H1 (cell line): Measurements from ENCODE around the gene TMED9. TPM values are rescaled to one million over a fixed set of nuclear protein-coding genes. Genes with fewer than 3 reads are reported as not detected.

Experiments used
- CTCF ChIA-PET: fragments of 300-600 bp; sonication (Branson Sonifier 250); formaldehyde crosslinking; loops from one replicate; lab custom pipeline; 2021; ENCODE audit not compliant: partially characterized antibody; lab: Charles Lee
- POLR2A ChIA-PET: fragments of 300-600 bp; sonication (Branson Sonifier 250); formaldehyde crosslinking; loops from one replicate; lab custom pipeline; 2021; ENCODE audit warnings: inconsistent platforms; ENCODE audit not compliant: partially characterized antibody; lab: Charles Lee
- DNase-seq, 2 experiments: peaks; one replicate each; pipeline versions ENCODE4 v3.0.0 to v3.0.0-alpha.2; 2010 to 2022; ENCODE audit warnings: low spot score in 2 of 2, low read depth in 1 of 2, mixed read lengths in 1 of 2
- FAIRE-seq: peaks from 2 replicates; lab custom pipeline; 2011; peaks lifted over from hg19 to GRCh38; lab: Jason Lieb, UNC
- H2AFZ ChIP-seq: 2 replicates; pipeline ENCODE4 v1.8.1; 2012; ENCODE audit warnings: low read length, inconsistent platforms
- H2AK5ac ChIP-seq: 2 replicates; pipeline ENCODE4 v1.6.1; 2013; ENCODE audit warnings: low read depth, low read length
- H2BK120ac ChIP-seq: replicated peaks from 2 replicates; pipeline ENCODE3; 2013; ENCODE audit warnings: low read depth, low read length, inconsistent platforms
- H2BK12ac ChIP-seq: 2 replicates; pipeline ENCODE4 v1.6.1; 2013; ENCODE audit warnings: low read depth, low read length
- H2BK15ac ChIP-seq: 2 replicates; pipeline ENCODE4 v1.6.1; 2013; ENCODE audit warnings: low read length
- H2BK20ac ChIP-seq: 2 replicates; pipeline ENCODE4 v1.6.1; 2013; ENCODE audit warnings: low read length
- H2BK5ac ChIP-seq: 2 replicates; pipeline ENCODE4 v1.6.1; 2013; ENCODE audit warnings: low read depth, low read length
- H3K14ac ChIP-seq: 2 replicates; pipeline ENCODE4 v1.6.1; 2013; ENCODE audit warnings: inconsistent platforms; ENCODE audit not compliant: insufficient read length
- H3K18ac ChIP-seq: 2 replicates; pipeline ENCODE4 v1.6.1; 2013; ENCODE audit warnings: low read length; ENCODE audit errors: extremely low read depth
- H3K23ac ChIP-seq: 2 replicates; pipeline ENCODE4 v1.6.1; 2013; ENCODE audit warnings: inconsistent platforms; ENCODE audit not compliant: insufficient read length
- H3K23me2 ChIP-seq: 2 replicates; pipeline ENCODE4 v1.6.1; 2013; ENCODE audit warnings: low read depth, low read length
- H3K27ac ChIP-seq: 2 replicates; pipeline ENCODE4 v1.6.1; 2011; ENCODE audit warnings: low read depth, low read length, inconsistent platforms
- H3K27me3 ChIP-seq, 4 experiments: replicated peaks in 1 of 4; 1 replicate in 1 of 4; 2 replicates in 3 of 4; pipeline versions ENCODE4 v1.6.1 to v1.8.1; 2011 to 2013; ENCODE audit warnings: low read length in 3 of 4, mild to moderate bottlenecking in 3 of 4, inconsistent platforms in 2 of 4, mixed read lengths in 2 of 4, moderate library complexity in 1 of 4; ENCODE audit not compliant: control insufficient read depth in 3 of 4, insufficient read depth in 3 of 4; ENCODE audit errors: extremely low read depth in 1 of 4
- H3K36me3 ChIP-seq, 4 experiments: 2 replicates each; pipeline versions ENCODE4 v1.6.1 to v1.8.1; 2011 to 2013; ENCODE audit warnings: mild to moderate bottlenecking in 4 of 4, low read length in 3 of 4, moderate library complexity in 2 of 4, control low read depth in 1 of 4, inconsistent platforms in 1 of 4; ENCODE audit not compliant: insufficient read depth in 4 of 4, control insufficient read depth in 2 of 4
- H3K4ac ChIP-seq: replicated peaks from 2 replicates; pipeline ENCODE3; 2013; ENCODE audit warnings: low read length, low read depth, mixed read lengths, inconsistent platforms; ENCODE audit not compliant: insufficient read length
- H3K4me1 ChIP-seq, 4 experiments: replicated peaks in 1 of 4; 1 replicate in 1 of 4; 2 replicates in 3 of 4; pipeline versions ENCODE4 v1.6.1 to v1.8.1; 2011 to 2013; ENCODE audit warnings: low read length in 3 of 4, inconsistent platforms in 2 of 4, mixed read lengths in 1 of 4; ENCODE audit not compliant: insufficient read depth in 4 of 4, control insufficient read depth in 3 of 4
- H3K4me2 ChIP-seq, 2 experiments: 2 replicates each; pipeline versions ENCODE4 v1.6.1 to v1.8.1; 2011 to 2013; ENCODE audit warnings: low read depth in 2 of 2, low read length in 2 of 2, control low read depth in 1 of 2, inconsistent platforms in 1 of 2, mild to moderate bottlenecking in 1 of 2; ENCODE audit not compliant: insufficient read depth in 1 of 2
- H3K4me3 ChIP-seq, 4 experiments: fragments of 200-600, 300-600 bp in 1 of 4; sonication (generic), shearing (Covaris generic), sonication (Bioruptor Twin) in 1 of 4; 2 replicates each; pipeline versions ENCODE4 v1.5.1 to v1.8.1; 2011 to 2016; ENCODE audit warnings: low read length in 4 of 4, low read depth in 3 of 4, control low read depth in 2 of 4, inconsistent platforms in 2 of 4, mild to moderate bottlenecking in 2 of 4, mixed read lengths in 1 of 4, moderate library complexity in 1 of 4; ENCODE audit not compliant: insufficient read depth in 2 of 4; ENCODE audit errors: extremely low read depth in 1 of 4
- H3K56ac ChIP-seq: replicated peaks from 2 replicates; pipeline ENCODE3; 2013; ENCODE audit warnings: low read depth, mild to moderate bottlenecking, mixed read lengths, low read length, inconsistent platforms; ENCODE audit not compliant: insufficient read length
- H3K79me1 ChIP-seq: 2 replicates; pipeline ENCODE4 v1.6.1; 2013; ENCODE audit warnings: low read depth, low read length, control low read depth
- H3K79me2 ChIP-seq, 2 experiments: 2 replicates each; pipeline versions ENCODE4 v1.6.1 to v1.8.1; 2012 to 2013; ENCODE audit warnings: low read length in 2 of 2, mild to moderate bottlenecking in 2 of 2, inconsistent platforms in 1 of 2; ENCODE audit not compliant: insufficient read depth in 2 of 2, control insufficient read depth in 1 of 2
- H3K9ac ChIP-seq, 4 experiments: replicated peaks in 1 of 4; 1 replicate in 1 of 4; 2 replicates in 3 of 4; pipeline versions ENCODE4 v1.6.1 to v1.8.1; 2011 to 2013; ENCODE audit warnings: low read depth in 3 of 4, low read length in 3 of 4, control low read depth in 2 of 4, mild to moderate bottlenecking in 2 of 4, moderate library complexity in 2 of 4, inconsistent platforms in 1 of 4; ENCODE audit errors: extremely low read depth in 1 of 4
- H3K9me3 ChIP-seq, 2 experiments: 2 replicates each; pipeline versions ENCODE4 v1.6.1 to v1.8.1; 2012 to 2013; ENCODE audit warnings: mild to moderate bottlenecking in 2 of 2, moderate library complexity in 2 of 2, control low read depth in 1 of 2, inconsistent platforms in 1 of 2, low read depth in 1 of 2, low read length in 1 of 2, mixed read lengths in 1 of 2; ENCODE audit not compliant: insufficient read depth in 2 of 2
- H4K20me1 ChIP-seq, 2 experiments: replicated peaks in 1 of 2; 2 replicates each; pipeline versions ENCODE3 to v1.8.1; 2011 to 2013; ENCODE audit warnings: inconsistent platforms in 2 of 2, low read length in 2 of 2, mild to moderate bottlenecking in 1 of 2; ENCODE audit not compliant: insufficient read depth in 2 of 2, control insufficient read depth in 1 of 2
- H4K5ac ChIP-seq: 2 replicates; pipeline ENCODE4 v1.6.1; 2013; ENCODE audit warnings: low read length, low read depth, mixed read lengths, inconsistent platforms; ENCODE audit not compliant: insufficient read length
- H4K8ac ChIP-seq: 2 replicates; pipeline ENCODE4 v1.8.0; 2013; ENCODE audit warnings: mild to moderate bottlenecking, moderate library complexity, low read length, inconsistent platforms; ENCODE audit not compliant: insufficient read depth; ENCODE audit errors: extremely low read depth
- H4K91ac ChIP-seq: replicated peaks from 2 replicates; pipeline ENCODE3; 2013; ENCODE audit warnings: low read length, mixed read lengths, inconsistent platforms; ENCODE audit not compliant: insufficient read length
- ATF3 ChIP-seq: IDR thresholded peaks from 2 replicates; pipeline ENCODE4 v1.6.1; 2011; ENCODE audit warnings: low read depth, mild to moderate bottlenecking, low read length; ENCODE audit not compliant: insufficient read depth
- BACH1 ChIP-seq: IDR thresholded peaks from 2 replicates; pipeline ENCODE4 v1.6.1; 2012; ENCODE audit warnings: low read length, improper control_type of control experiment
- KDM4A ChIP-seq: IDR thresholded peaks from one replicate; pipeline ENCODE4 v1.7.1; 2012; ENCODE audit warnings: low read depth, mild to moderate bottlenecking, moderate library complexity, low read length, inconsistent platforms; ENCODE audit not compliant: severe bottlenecking
- SAP30 ChIP-seq: fragments of 300-600 bp; sonication (generic); IDR thresholded peaks from 2 replicates; pipeline ENCODE4 v1.7.1; 2012; ENCODE audit warnings: low read length, moderate library complexity, mild to moderate bottlenecking, inconsistent platforms; ENCODE audit not compliant: insufficient read depth, insufficient replicate concordance
- WGBS, 2 experiments: shearing (Covaris generic) in 1 of 2; methylation state at CpG; one replicate each; pipeline versions ENCODE4 v1.1.6 to v1.1.7; 2013 to 2015; ENCODE audit warnings: low lambda C conversion rate in 2 of 2, mixed read lengths in 2 of 2, inconsistent platforms in 1 of 2, low coverage in 1 of 2, missing lambda C conversion rate in 1 of 2; ENCODE audit not compliant: insufficient replicate concordance in 2 of 2, insufficient coverage in 1 of 2, insufficient read length in 1 of 2; ENCODE audit errors: extremely low coverage in 1 of 2, missing lambda C conversion rate in 1 of 2; 5-methylcytosine and 5-hydroxymethylcytosine counted together
- polyA plus RNA-seq, 7 experiments: library from polyadenylated mRNA; depleted of rRNA in 3 of 7; stranded (reverse) in 5 of 7; unstranded in 2 of 7; fragments of >200 nt in 5 of 7; fragments of 200-250 nt in 2 of 7; gene quantifications; 1 replicate in 5 of 7; 2 replicates in 1 of 7; 4 replicates in 1 of 7; pipeline versions ENCODE4 v1.2.1 to v1.2.3, GENCODE V29; 2011 to 2013; ENCODE audit warnings: missing spikeins in 2 of 7, mixed read lengths in 2 of 7
- total RNA-seq: library from RNA; stranded (reverse); fragmentation: NEBNext Ultra II Directional; extraction: Animal tissue kit (Norgen Biotek cat#: 25700); gene quantifications from 2 replicates; pipeline ENCODE4 v1.2.1, GENCODE V29; 2021

TMED9 gene
- total and polyA plus RNA-seq, 2 of the 8 experiments (the other 6 are each of a cell fraction or from before 2014, with no cell fraction given) = 130 to 160 TPM

- no peak overlapping the region for H3K4ac ChIP-seq
- FAIRE-seq = no peak
- H2AFZ ChIP-seq = no peak overlapping the region
- H3K18ac ChIP-seq = no peak overlapping the region
- H3K27me3 ChIP-seq = peaks cover 0 to 2% (median 0%) of the 10 kb centered on the region in 4 experiments; a peak in 2 of 7 replicates
- H3K79me1 ChIP-seq = no peaks in the 10 kb centered on the region; the same call in none of the 2 replicates
- no peak overlapping the region for H2BK15ac ChIP-seq
- H3K4me3 ChIP-seq = no peak overlapping the region
- H4K8ac ChIP-seq = no peak overlapping the region
- POLR2A ChIA-PET = interaction anchor here (4.2 to 8.8 kb wide), 2 partner anchors 8 to 9 kb away, joined by 19 to 72 read pairs; partner anchors contain the start of gene TMED9
- DNase-seq = no peak
- H4K91ac ChIP-seq = no peak overlapping the region
- no peak overlapping the region for H3K9ac ChIP-seq
- no peak overlapping the region for H2AK5ac ChIP-seq
- H4K5ac ChIP-seq = no peak overlapping the region
- no peak for TF ChIP-seq BACH1
- TF ChIP-seq KDM4A = no peak
- TF ChIP-seq SAP30 = no peak
- no peak for TF ChIP-seq ATF3
- peaks cover 9% of the 10 kb centered on the region for H3K23me2 ChIP-seq
- H3K36me3 ChIP-seq = no peaks in the 10 kb centered on the region
- no peak overlapping the region for H3K23ac ChIP-seq
- CTCF ChIA-PET = interaction anchor here (0.9 to 1.4 kb wide), 7 partner anchors 26 to 473 kb away, joined by 3 to 4 read pairs (median 3); no protein-coding TSS in a partner anchor
- H3K4me1 ChIP-seq = peaks cover 0 to 10% (median 7%) of the 10 kb centered on the region in 4 experiments; a peak in 5 of 7 replicates
- no peak overlapping the region for H2BK120ac ChIP-seq
- H3K4me2 ChIP-seq = no peak overlapping the region
- 87% methylated on average over 4 of the region's 4 CpGs; no CpG with 5 or more reads in 1 of the 2 experiments for WGBS, 2 experiments
- H3K9me3 ChIP-seq = no peaks in the 10 kb centered on the region
- H3K14ac ChIP-seq = no peak overlapping the region
- no peak overlapping the region for H3K56ac ChIP-seq
- H3K79me2 ChIP-seq = peaks cover 0 to 4% of the 10 kb centered on the region in 2 experiments; a peak in 1 of 4 replicates
- H3K27ac ChIP-seq = no peak overlapping the region
- H2BK12ac ChIP-seq = no peak overlapping the region
- no peak overlapping the region for H2BK20ac ChIP-seq
- no peak overlapping the region for H2BK5ac ChIP-seq
- H4K20me1 ChIP-seq = peaks cover 0 to 2% of the 10 kb centered on the region in 2 experiments
Measured at GRCh38 chr5:177602458-177602830, 10.4 kb downstream of the TMED9 start.
